Right ventricle myocardium superior (tissue), 1 donor: ENCODE measurements around the gene CAPS2. TPM values are rescaled to one million over a fixed set of nuclear protein-coding genes. Genes with fewer than 3 reads are reported as not detected.

Source experiments
- total RNA-seq: library from RNA; stranded (reverse); fragmentation: NEBNext Ultra II Directional; extraction: Animal tissue kit (Norgen Biotek cat#: 25700); gene quantifications from one replicate; pipeline ENCODE4 v1.2.1, GENCODE V29; 2021
- donor health status: DM: no; HTN: yes; CAD: no; lungs with severe emphysema.

CAPS2 gene
- total RNA-seq, 1 donor from 2014 or later = 14.4 TPM

Other genes starting within 250 kb of the CAPS2 start
- gene KCNC2, start 120.5 kb downstream of the CAPS2 start, total RNA-seq = not detected
- gene GLIPR1L1, start 4.3 kb upstream of the CAPS2 start, total RNA-seq = not detected
- gene GLIPR1L2, start 60.8 kb upstream of the CAPS2 start, total RNA-seq = 2.4 TPM
- 10.9 TPM for gene GLIPR1, start 150.4 kb upstream of the CAPS2 start, total RNA-seq
- gene KRR1, start 181.3 kb upstream of the CAPS2 start, total RNA-seq = 25.2 TPM